ENCODE data around the gene PLPPR1.

The PLPPR1 gene

GRCh38 chr9:101350285-101350684, 321.8 kb downstream of the PLPPR1 start:
- no peak for DNase-seq (ENCODE audit: low read depth, low spot score)

- DNase-seq (ENCODE audit: low read depth, low spot score), result no peak
Observed at GRCh38 chr9:101352892-101353463, 324.5 kb downstream of the PLPPR1 start.

GRCh38 chr9:101353683-101354082, 325.2 kb downstream of the PLPPR1 start:
- DNase-seq (ENCODE audit: low read depth, low spot score), result no peak

GRCh38 chr9:101354143-101354764, 325.7 kb downstream of the PLPPR1 start:
- DNase-seq (ENCODE audit: low read depth, low spot score), result no peak

GRCh38 chr9:101354765-101355708, 326.5 kb downstream of the PLPPR1 start:
- no peak for DNase-seq (ENCODE audit: low read depth, low spot score)

GRCh38 chr9:101356619-101357018, 328.1 kb downstream of the PLPPR1 start:
- no peak for DNase-seq (ENCODE audit: low read depth, low spot score)

GRCh38 chr9:101359679-101360078, 331.2 kb downstream of the PLPPR1 start:
- no peak for DNase-seq (ENCODE audit: low read depth, low spot score)

- DNase-seq (ENCODE audit: low read depth, low spot score), result no peak
Observed at GRCh38 chr9:101360647-101361046, 332.1 kb downstream of the PLPPR1 start.

GRCh38 chr9:101362450-101362849, 333.9 kb downstream of the PLPPR1 start:
- DNase-seq (ENCODE audit: low read depth, low spot score), result no peak

GRCh38 chr9:101365181-101365580, 336.7 kb downstream of the PLPPR1 start:
- DNase-seq (ENCODE audit: low read depth, low spot score), result no peak

GRCh38 chr9:101366038-101366756, 337.7 kb downstream of the PLPPR1 start:
- no peak for DNase-seq (ENCODE audit: low read depth, low spot score)

- no peak for DNase-seq (ENCODE audit: low read depth, low spot score)
Observed at GRCh38 chr9:101367323-101367722, 338.8 kb downstream of the PLPPR1 start.

- no peak for DNase-seq (ENCODE audit: low read depth, low spot score)
Observed at GRCh38 chr9:101369286-101369685, 340.8 kb downstream of the PLPPR1 start.

GRCh38 chr9:101369884-101370531, 341.5 kb downstream of the PLPPR1 start:
- no peak for DNase-seq (ENCODE audit: low read depth, low spot score)

GRCh38 chr9:101371813-101372212, 343.3 kb downstream of the PLPPR1 start:
- no peak for DNase-seq (ENCODE audit: low read depth, low spot score)

GRCh38 chr9:101372327-101373118, 344.0 kb downstream of the PLPPR1 start:
- no peak for DNase-seq (ENCODE audit: low read depth, low spot score)

Data from activated naive CD8-positive, alpha-beta T cell treated with anti-CD3 and anti-CD28 coated beads, Interleukin-2, amount 50 U/mL, for 16 hours (primary cell).